Naive B cell (primary cell): ENCODE measurements around the gene ANAPC16. TPM values are rescaled to one million over a fixed set of nuclear protein-coding genes. Genes with fewer than 3 reads are reported as not detected.
"Not testable (repeated sequence)": the region's sequence is repeated elsewhere in the genome, so short reads cannot be mapped to it uniquely, and the experiment has no call there.

Experiments
- ATAC-seq, 2 donors: fragments of 150-1000 bp; cut with Tn5 transposase; 2 replicates each; pipeline ENCODE4 v1.10.0; 2021; ENCODE audit warnings: low read depth in 2 of 2, mild to moderate bottlenecking in 2 of 2, moderate library complexity in 2 of 2
- DNase-seq: peaks from one replicate; pipeline ENCODE4 v3.0.0; 2022
- H3K27ac Mint-ChIP-seq, 6 donors: one replicate each; pipeline ENCODE4 v1.8.0; 2020 to 2022; ENCODE audit warnings: mild to moderate bottlenecking in 6 of 6, mixed read lengths in 6 of 6, moderate library complexity in 5 of 6, inconsistent platforms in 2 of 6
- H3K27me3 Mint-ChIP-seq, 3 donors: one replicate each; pipeline ENCODE4 v1.8.0; 2021 to 2022; ENCODE audit warnings: mixed read lengths in 3 of 3, mild to moderate bottlenecking in 1 of 3
- H3K36me3 Mint-ChIP-seq, 2 donors: one replicate each; pipeline ENCODE4 v1.8.0; 2020 to 2022; ENCODE audit warnings: mixed read lengths in 2 of 2, inconsistent platforms in 1 of 2, mild to moderate bottlenecking in 1 of 2
- H3K4me1 Mint-ChIP-seq, 3 donors: one replicate each; pipeline ENCODE4 v1.8.0; 2020 to 2022; ENCODE audit warnings: mixed read lengths in 3 of 3, inconsistent platforms in 1 of 3, mild to moderate bottlenecking in 1 of 3, moderate library complexity in 1 of 3
- H3K4me3 Mint-ChIP-seq, 8 donors: one replicate each; pipeline ENCODE4 v1.8.0; 2020 to 2022; ENCODE audit warnings: mild to moderate bottlenecking in 8 of 8, mixed read lengths in 8 of 8, moderate library complexity in 8 of 8, inconsistent platforms in 2 of 8
- H3K9me3 Mint-ChIP-seq, 7 donors: one replicate each; pipeline ENCODE4 v1.8.0; 2020 to 2022; ENCODE audit warnings: mixed read lengths in 7 of 7, mild to moderate bottlenecking in 5 of 7, inconsistent platforms in 2 of 7, moderate library complexity in 1 of 7
- polyA plus RNA-seq, 6 donors: library from polyadenylated mRNA; unstranded; fragments of 300-500 nt; fragmentation: Illumina TruSeq; gene quantifications; one replicate each; pipeline ENCODE4 v1.2.3, GENCODE V29; 2021; ENCODE audit warnings: low read depth in 6 of 6

The ANAPC16 gene
- polyA plus RNA-seq, 6 donors from 2014 or later: 485 to 708 (median 561) TPM

DNA sequence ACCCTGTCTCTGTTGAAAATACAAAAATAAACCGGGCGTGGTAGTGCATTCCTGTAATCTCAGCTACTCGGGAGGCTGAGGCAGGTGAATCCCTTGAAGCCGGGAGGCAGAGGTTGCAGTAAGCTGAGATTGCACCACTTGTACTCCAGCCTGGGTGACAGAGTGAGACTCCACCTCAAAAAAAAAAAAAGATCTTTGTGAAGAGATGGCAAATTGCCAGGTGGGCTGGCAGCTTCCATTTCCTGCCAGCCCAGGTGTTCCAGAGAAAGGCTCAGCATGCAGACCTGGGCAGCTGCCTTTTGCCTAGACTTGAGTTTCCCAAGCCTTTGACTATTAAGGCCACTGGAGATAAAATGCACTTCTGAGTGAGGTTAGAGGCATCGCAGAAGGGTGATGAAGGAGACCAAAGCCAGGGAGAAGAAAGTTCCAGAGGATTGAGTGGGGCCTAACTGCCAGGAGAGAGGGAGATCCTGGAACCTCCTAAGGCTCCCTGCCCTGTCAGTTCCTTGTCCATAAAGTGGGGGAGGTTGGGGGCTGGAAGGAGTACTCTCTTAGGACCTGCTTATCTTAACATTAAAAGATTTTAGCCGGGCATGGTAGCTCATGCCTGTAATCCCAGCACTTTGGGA is 47.9 kb downstream of the ANAPC16 start:
- H3K9me3 Mint-ChIP-seq: no peaks in the 10 kb centered on the region
- DNase-seq (no peak), ATAC-seq (no peak)
- H3K36me3 Mint-ChIP-seq: no peaks in the 10 kb centered on the region
- H3K27me3 Mint-ChIP-seq: no peaks in the 10 kb centered on the region
- H3K27ac Mint-ChIP-seq: peak overlapping the region in 2 of 6 donors; percentile 58 to 91
- H3K4me1 Mint-ChIP-seq: peaks cover 32 to 58% (median 35%) of the 10 kb centered on the region in 3 donors
- peak overlapping the region in 2 of 8 donors; percentile 14 to 63 for H3K4me3 Mint-ChIP-seq

DNA sequence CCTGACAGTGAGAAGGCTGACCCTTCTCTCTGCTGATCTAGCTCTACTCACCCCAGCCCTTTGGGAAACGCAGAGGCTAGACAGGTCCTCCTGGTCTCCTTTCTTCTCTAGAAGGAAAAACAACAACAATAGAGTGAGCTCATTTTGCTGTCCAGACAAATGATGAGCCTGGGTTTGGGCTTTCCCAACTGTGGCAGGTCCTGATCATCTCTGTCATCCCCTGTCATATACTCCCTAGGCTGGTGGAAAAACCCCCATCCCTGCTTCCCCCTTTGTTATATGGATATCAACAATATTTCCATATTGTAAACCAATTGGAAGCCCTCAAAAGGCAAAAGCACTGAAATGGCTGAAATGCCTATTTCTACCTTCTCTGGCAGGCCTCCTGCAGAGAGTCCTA is 48.7 kb downstream of the ANAPC16 start:
- H3K27ac Mint-ChIP-seq: peak overlapping the region in 2 of 6 donors; percentile 21 to 59
- peaks cover 27 to 57% (median 37%) of the 10 kb centered on the region in 3 donors for H3K4me1 Mint-ChIP-seq

DNA sequence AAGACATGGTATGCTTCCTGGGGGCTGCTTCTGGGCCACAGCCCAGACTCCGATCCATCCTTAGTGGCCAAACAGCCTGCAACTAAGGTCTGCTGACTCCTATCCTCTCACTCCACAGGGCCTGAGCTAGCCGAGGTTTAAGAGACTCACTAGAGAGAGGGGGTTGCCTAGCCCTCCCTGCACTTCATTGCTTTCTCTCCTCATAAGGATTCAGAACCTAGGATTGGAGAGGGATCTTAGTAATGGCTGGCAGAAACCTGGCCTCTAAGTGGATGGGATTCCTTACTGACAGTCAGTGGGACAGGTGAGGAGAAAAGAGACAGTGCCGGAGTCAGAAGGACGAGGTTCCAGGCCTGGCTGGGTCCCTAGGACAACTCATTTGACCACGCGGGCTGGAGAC is 49.7 kb downstream of the ANAPC16 start:
- DNase-seq (no peak), ATAC-seq (no peak)
- peaks cover 21 to 49% (median 31%) of the 10 kb centered on the region in 3 donors for H3K4me1 Mint-ChIP-seq
- H3K27me3 Mint-ChIP-seq: no peaks in the 10 kb centered on the region
- peak overlapping the region in 1 of 8 donors; percentile 49 for H3K4me3 Mint-ChIP-seq
- no peaks in the 10 kb centered on the region for H3K9me3 Mint-ChIP-seq
- no peak overlapping the region for H3K27ac Mint-ChIP-seq
- H3K36me3 Mint-ChIP-seq: no peaks in the 10 kb centered on the region

More for the DNA sequence above, 48.7 kb downstream of the ANAPC16 start:
- DNase-seq (no peak), ATAC-seq (no peak)
- Mint-ChIP-seq H3K4me3 (no peak overlapping the region), H3K36me3 (no peaks in the 10 kb centered on the region), H3K9me3 (no peaks in the 10 kb centered on the region), H3K27me3 (no peaks in the 10 kb centered on the region)

DNA sequence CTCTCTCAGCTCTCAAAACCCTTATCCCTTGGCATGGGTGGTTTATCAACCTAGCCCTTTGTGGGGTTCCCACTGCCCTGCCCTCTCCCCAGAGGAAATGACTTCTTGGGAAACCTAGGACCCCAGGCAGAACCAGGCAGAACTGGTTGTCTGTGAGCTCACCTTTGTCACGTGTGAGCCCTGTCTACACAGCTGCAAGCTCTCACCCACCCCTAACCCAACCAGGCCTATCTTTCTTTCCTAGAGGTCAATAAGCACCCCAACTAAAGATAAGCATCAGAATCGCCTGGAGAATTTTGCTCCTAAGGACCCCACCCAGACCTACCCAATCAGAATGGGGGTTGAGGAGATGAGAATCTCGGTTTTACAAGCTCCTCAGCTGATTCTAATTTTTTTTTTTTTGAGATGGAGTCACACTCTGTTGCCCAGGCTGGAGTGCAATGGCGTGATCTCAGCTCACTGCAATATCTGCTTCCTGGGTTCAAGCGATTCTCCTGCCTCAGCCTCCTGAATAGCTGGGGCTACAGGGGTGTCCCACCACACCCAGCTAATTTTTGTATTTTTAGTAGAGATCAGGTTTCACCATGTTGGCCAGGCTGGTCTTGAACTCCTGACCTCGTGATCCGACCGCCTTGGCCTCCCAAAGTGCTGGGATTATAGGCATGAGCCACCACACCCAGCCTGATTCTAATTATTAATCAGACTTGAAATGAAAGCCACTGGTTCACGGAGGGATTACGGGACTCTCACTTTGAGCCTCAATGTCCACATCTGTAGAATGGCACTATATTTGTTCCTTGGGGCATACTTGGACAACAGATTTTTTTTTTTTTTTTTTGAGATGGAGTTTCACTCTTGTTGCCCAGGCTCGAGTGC is 50.4 kb downstream of the ANAPC16 start:
- peak overlapping the region in 3 of 6 donors; percentile 7 to 77 (median 20) for H3K27ac Mint-ChIP-seq

DNA sequence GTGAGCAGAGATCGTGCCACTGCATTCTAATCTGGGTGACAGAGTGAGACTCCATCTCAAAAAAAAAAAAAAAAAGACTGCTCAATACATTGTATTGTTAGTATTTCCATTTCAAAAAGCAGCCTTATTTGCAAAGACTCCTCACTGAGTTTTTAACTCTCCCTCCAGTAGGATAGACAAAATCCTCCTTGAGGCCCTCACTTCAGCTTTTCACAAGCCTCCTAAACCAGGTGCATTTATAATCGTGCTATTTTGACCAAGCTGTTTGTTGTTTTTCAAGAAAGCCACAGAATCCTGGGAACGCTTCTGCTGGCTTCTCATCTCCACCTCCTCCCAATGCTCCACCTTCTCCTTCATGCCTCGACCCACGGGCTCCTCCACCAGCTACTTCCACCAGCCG is 51.6 kb downstream of the ANAPC16 start:
- H3K27ac Mint-ChIP-seq: peak overlapping the region in 1 of 6 donors; percentile 75
- no peak for ATAC-seq
- no peaks in the 10 kb centered on the region for H3K27me3 Mint-ChIP-seq
- H3K4me3 Mint-ChIP-seq: no peak overlapping the region
- peaks cover 14 to 48% (median 28%) of the 10 kb centered on the region in 3 donors for H3K4me1 Mint-ChIP-seq
- H3K36me3 Mint-ChIP-seq: no peaks in the 10 kb centered on the region
- no peaks in the 10 kb centered on the region for H3K9me3 Mint-ChIP-seq
- no peak for DNase-seq

More for the DNA sequence above, 50.4 kb downstream of the ANAPC16 start:
- no peaks in the 10 kb centered on the region for H3K9me3 Mint-ChIP-seq
- H3K4me1 Mint-ChIP-seq: peaks cover 16 to 49% (median 31%) of the 10 kb centered on the region in 3 donors
- no peaks in the 10 kb centered on the region for H3K36me3 Mint-ChIP-seq
- DNase-seq (no peak), ATAC-seq (no peak)
- H3K4me3 Mint-ChIP-seq: no peak overlapping the region
- H3K27me3 Mint-ChIP-seq: no peaks in the 10 kb centered on the region

DNA sequence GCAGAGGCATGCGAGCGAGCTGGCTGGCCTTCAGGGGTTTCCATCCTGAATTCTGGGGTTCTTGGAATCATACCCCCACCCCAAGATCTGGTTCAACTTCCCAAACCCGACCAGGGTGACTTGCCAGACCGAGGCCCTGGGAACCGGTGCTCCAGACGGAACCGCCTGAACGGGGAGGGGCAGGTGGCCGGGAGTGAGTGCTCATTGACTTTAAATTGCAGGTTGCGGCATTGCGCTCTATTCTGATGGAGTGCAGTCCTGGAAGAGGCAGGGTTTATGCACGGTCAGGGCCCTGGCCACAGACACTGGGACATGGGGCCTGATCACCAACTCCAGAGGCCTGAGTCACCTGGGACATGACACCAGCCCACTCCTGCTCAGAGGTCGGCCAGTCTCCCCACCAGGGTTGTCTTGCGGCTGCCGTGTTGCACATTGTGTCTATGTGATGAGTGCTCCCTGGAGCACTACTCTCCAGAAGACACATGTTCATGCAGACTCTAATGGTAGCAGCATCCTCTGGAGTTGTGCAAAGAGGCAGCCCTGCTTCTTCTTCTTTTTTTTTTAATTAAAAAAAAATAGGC is 52.1 kb downstream of the ANAPC16 start:
- Mint-ChIP-seq H3K4me1 (peaks cover 18 to 51% (median 32%) of the 10 kb centered on the region in 3 donors), H3K36me3 (no peaks in the 10 kb centered on the region), H3K9me3 (no peaks in the 10 kb centered on the region), H3K27ac (peak overlapping the region in 1 of 6 donors; percentile 75), H3K4me3 (no peak overlapping the region), H3K27me3 (no peaks in the 10 kb centered on the region)
- ATAC-seq: no peak
- DNase-seq: no peak

DNA sequence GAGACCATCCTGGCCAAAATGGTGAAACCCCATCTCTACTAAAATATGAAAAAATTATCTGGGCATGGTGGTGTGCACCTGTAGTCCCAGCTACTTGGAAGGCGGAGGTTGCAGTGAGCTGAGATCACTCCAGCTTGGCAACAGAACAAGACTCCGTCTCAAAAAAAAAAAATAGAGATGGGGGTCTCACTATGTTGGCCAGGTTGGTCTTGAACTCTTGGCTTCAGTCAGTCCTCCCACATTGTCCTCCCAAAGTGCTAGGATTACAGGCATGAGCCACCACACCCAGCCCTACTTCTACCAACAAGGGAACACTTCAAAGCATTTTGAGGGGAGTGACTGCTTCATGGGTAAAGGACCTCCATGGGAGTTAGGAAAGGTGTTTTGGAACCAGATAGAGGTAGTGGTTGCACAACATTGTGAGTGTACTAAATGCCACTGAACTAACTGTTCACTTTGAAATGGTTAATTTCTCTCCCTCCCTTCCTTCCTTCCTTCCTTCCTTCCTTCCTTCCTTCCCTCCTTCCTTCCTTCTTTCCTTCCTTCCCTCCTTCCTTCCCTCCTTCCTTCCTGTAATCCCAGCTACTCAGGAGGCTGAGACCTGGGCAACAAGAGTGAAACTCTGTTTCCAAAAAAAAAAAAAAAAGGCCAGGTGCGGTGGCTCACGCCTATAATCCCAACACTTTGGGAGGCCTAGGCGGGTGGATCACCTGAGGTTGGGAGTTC is 52.8 kb downstream of the ANAPC16 start:
- not testable (repeated sequence) for H3K4me3 Mint-ChIP-seq, ATAC-seq, H3K27me3 Mint-ChIP-seq, H3K9me3 Mint-ChIP-seq, H3K27ac Mint-ChIP-seq, H3K36me3 Mint-ChIP-seq, DNase-seq
- H3K4me1 Mint-ChIP-seq: peaks cover 20 to 50% (median 35%) of the 10 kb centered on the region in 3 donors

DNA sequence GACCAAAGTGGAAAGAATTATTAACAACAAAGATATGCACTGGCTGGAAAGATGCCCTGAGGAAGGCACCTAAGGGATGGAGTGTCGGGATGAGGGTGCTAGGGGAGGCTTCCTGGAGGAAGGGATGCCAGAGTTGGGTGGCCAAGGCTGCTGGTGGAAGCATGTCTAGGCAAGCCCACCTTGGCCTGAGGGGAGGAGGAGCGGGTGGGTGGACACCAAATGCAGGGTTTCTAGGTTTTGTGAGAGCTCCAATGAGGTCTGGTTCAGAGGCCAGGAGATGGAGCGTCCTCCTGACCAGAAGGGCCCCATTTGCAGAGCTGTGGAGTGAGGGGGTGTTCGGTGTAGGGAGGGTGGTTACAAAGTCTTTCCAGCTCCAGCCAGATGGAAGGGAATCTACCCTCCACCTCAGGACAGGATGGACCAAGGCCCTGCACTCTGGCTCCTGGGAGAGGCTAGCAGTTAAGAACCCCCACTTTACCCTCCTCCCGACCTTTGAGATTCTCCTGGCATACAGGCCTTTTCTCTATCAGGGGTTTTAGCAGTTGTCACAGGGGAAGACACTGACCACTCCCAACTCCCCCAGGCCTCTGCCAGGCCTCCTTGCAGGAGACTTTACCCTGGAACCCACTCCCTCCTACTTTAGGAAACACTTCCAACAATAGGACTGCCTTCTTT is 54.9 kb downstream of the ANAPC16 start:
- no peak for ATAC-seq
- no peak for DNase-seq
- Mint-ChIP-seq H3K9me3 (no peaks in the 10 kb centered on the region), H3K36me3 (peaks cover 5 to 13% of the 10 kb centered on the region in 2 donors), H3K27ac (peak overlapping the region in 4 of 6 donors; percentile 10 to 79 (median 56)), H3K4me3 (peak overlapping the region in 6 of 8 donors; percentile 17 to 99 (median 38)), H3K27me3 (no peaks in the 10 kb centered on the region), H3K4me1 (peaks cover 30 to 45% (median 44%) of the 10 kb centered on the region in 3 donors)

DNA sequence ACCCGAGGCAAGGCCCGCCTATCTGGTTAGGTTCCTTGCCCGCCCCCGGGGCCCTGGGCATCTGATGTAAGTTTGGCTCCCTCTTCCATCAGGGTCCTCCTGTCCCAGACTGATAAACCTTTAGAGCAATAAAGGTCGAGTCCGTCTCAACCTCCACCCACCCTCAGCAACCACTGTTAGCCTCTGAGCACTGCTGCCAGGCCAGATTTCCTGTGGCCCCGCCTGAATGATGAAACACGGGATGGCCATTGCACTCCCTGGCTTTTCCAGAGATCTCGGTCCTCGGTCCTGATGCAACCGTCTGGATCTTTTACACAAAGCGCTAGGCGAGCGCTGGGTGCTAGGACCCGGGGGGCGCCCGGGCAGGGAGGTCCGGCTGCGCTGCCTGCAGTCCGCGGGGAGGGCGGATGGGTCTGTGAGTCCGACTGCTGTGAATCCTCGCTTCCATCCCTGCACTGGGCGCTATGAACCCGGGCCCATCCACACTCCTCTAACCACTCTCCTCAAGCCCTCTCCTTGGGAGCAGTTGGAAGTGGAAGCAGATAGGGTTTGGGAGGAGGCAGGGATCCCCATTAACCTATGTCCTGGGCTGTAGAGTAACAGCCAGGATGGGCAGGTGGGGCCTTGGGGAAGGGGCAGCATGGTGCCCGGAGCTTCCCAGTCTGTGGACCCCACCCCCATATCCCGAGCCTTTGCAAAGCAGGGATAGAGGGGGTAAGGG is 57.0 kb downstream of the ANAPC16 start:
- Mint-ChIP-seq H3K36me3 (peaks cover 5 to 17% of the 10 kb centered on the region in 2 donors), H3K4me3 (peak overlapping the region; percentile 95 to 100 (median 98)), H3K4me1 (peaks cover 43 to 58% (median 47%) of the 10 kb centered on the region in 3 donors), H3K27me3 (no peaks in the 10 kb centered on the region), H3K9me3 (no peaks in the 10 kb centered on the region), H3K27ac (peak overlapping the region in 5 of 6 donors; percentile 69 to 98 (median 94))
- DNase-seq: peak; percentile 35
- peak in 1 of 2 donors; percentile 13 for ATAC-seq

DNA sequence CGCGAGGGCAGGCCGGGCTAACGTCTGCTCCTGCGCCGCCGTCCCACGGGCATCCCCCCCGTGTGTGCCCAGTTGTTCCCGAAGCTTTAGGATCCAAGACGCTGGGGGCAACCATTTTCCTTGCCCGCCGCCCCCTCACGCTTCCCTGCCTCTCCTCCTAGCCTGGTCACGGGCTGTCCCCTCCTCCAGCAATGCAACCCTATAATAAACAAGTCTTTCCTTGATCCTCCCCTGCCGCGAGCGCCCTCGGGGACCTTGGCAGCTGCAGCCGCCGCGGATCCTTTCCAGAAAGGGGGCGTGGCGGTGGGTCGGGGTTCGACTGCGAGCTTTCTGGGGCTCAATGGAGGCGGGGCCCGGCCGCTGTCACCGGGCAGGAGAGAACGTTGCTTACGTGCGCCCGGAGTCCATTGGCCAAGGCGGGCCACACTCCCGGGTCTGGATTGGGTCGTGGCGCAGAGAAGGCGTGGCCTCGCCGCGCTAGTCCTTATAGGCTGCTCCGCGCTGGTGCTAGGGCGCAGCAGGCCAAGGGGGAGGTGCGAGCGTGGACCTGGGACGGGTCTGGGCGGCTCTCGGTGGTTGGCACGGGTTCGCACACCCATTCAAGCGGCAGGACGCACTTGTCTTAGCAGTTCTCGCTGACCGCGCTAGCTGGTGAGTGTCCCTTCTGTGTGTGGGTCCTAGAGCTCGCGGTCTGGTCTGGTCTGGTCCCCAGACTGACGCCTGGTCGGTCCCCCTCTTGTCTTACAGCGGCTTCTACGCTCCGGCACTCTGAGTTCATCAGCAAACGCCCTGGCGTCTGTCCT is 57.8 kb downstream of the ANAPC16 start, which contains the start of gene DDIT4:
DDIT4 (plus strand) TSS at position 515 of the 803 bp plus-strand sequence. CDS start 293 bp downstream, outside the sequence.
- DNase-seq (peak; percentile 97), ATAC-seq (peak; percentile 93)
- Mint-ChIP-seq H3K9me3 (no peaks in the 10 kb centered on the region), H3K27me3 (no peaks in the 10 kb centered on the region), H3K4me1 (peaks cover 43 to 62% (median 53%) of the 10 kb centered on the region in 3 donors), H3K27ac (peak within 1 kb of the TSS; percentile 91 to 98 (median 96)), H3K4me3 (peak within 1 kb of the TSS; percentile 95 to 100 (median 98)), H3K36me3 (peaks cover 5 to 17% of the 10 kb centered on the region in 2 donors)

DNA sequence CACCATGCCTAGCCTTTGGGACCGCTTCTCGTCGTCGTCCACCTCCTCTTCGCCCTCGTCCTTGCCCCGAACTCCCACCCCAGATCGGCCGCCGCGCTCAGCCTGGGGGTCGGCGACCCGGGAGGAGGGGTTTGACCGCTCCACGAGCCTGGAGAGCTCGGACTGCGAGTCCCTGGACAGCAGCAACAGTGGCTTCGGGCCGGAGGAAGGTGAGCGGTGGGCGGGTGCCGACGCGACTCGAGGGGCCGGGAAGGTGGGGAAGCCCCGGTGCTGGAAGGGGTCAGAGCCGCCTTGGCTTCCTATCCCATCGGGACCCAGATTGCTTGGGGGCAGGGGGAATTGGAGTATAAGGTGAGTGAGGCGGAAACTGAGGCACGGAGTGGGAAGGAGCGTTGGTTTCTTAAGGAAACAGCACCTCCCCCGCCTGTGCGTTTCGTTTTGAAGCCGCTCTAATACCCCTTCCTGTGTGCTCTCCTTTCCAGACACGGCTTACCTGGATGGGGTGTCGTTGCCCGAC is 58.5 kb downstream of the ANAPC16 start:
- H3K36me3 Mint-ChIP-seq: peaks cover 5 to 17% of the 10 kb centered on the region in 2 donors
- H3K9me3 Mint-ChIP-seq: no peaks in the 10 kb centered on the region
- no peak for ATAC-seq
- peak overlapping the region; percentile 95 to 100 (median 98) for H3K4me3 Mint-ChIP-seq
- H3K27me3 Mint-ChIP-seq: no peaks in the 10 kb centered on the region
- H3K4me1 Mint-ChIP-seq: peaks cover 43 to 59% (median 51%) of the 10 kb centered on the region in 3 donors
- DNase-seq: no peak
- H3K27ac Mint-ChIP-seq: peak overlapping the region; percentile 91 to 98 (median 96)
